NCI-H1694 treated with DMSO at 0.1 percent for 48 hours (cell line): ENCODE results near the gene PADI2.
"Not testable (repeated sequence)": the region's sequence is repeated elsewhere in the genome, so short reads cannot be mapped to it uniquely, and the experiment has no call there.

Source experiments
- DNase-seq: peaks from one replicate; lab custom pipeline; 2025; lab: John Stamatoyannopoulos, UW

The PADI2 gene

GRCh38 chr1:17081439-17081838, 37.8 kb downstream of the PADI2 start:
- DNase-seq, result no peak

DNA sequence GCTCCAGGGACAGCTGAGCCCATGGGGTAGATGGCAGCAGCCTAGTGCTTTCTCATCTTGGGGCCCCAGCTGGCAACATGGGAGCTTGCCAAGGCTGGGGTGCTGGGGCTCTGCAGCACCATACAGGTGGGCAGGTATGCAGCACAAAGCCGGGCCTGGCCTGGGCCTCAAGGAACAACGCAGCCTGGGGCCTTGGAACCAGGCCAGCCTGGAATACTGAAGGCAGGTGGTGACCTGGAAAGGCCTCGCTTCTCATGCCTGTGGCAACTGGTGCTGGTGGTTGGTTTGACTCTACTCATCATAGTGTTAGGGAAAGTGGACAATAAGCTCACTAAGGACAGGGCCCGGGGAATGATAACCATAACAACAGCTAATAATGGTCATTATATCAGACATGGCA, 38.4 kb downstream of the PADI2 start:
- DNase-seq, result no peak

DNA sequence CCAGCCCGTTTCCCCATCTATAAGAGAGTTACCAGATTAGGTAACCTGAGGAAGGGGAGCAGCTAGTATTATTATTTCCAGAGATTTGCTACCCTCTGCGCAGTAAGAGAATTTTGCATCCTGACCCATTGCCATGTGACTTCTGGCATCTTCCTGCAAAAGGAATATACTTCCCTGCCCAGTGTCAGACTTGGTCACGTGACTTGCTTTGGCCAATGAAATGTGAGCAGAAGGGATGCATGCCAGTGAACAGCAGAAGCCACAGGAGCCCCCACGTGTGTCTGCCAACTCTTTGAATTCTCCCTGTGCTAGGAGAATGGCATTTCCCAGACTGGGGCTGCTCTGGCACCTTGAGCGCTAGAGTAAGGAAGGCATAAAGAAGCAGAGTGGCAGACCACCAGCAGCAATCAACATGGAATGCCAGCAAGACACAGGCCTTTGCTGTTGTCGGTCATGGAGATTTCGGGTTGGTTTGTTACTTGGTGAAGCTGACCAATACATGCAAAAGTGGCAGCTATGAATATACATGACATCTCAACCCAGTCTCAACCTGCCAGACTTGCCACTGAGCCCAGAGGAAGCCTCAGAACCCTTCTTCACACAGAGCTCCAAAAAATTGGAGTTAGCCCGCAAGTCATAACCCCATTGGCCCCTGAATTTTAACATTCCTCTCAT, 39.0 kb downstream of the PADI2 start:
- no peak for DNase-seq

DNA sequence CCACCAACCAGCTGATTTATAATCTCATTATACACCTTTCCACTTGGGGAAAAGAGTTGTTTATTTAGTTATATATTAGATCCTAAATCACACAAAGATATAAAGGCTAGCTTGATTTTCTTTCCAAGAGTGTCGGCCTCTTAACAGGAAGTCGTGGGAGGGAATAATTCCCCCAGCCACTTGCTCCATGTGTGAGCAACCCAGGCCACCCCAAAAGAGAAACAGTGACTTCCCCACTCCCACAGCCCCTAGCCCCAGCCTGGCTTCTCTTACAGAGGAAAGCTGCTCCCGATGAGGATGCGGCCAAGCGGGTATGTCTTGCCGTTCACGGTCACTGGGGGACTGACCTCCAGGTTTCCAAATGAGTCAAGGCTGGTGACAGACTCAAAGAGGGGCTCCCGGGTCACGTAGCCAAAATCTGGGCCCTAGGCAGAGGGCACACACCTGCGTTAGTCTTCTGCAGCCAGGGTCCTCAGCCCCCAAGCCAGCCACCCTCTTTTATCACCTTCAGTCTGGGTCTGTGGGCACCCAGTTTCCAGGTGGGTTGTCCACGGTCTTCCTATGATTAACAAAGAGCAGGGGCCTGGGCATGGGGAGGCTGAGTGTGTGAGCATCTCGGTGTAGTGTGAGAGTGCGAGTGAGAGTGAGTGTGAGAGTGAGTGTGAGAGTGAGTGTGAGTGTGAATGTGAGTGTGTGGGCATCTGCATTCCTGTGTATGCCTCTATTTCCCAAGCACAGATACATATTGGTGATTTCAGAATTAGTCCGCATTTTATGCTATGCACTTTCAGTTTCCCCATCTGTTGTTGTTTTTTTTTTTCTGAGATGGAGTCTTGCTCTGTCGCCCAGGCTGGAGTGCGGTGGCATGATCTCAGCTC, 40.0 kb downstream of the PADI2 start:
- DNase-seq, result no peak

GRCh38 chr1:17075470-17076255, 43.6 kb downstream of the PADI2 start:
- no peak for DNase-seq

GRCh38 chr1:17071794-17072193, 47.5 kb downstream of the PADI2 start:
- DNase-seq, result no peak

- no peak for DNase-seq
Measured at GRCh38 chr1:17070163-17070525, 49.1 kb downstream of the PADI2 start.

DNA sequence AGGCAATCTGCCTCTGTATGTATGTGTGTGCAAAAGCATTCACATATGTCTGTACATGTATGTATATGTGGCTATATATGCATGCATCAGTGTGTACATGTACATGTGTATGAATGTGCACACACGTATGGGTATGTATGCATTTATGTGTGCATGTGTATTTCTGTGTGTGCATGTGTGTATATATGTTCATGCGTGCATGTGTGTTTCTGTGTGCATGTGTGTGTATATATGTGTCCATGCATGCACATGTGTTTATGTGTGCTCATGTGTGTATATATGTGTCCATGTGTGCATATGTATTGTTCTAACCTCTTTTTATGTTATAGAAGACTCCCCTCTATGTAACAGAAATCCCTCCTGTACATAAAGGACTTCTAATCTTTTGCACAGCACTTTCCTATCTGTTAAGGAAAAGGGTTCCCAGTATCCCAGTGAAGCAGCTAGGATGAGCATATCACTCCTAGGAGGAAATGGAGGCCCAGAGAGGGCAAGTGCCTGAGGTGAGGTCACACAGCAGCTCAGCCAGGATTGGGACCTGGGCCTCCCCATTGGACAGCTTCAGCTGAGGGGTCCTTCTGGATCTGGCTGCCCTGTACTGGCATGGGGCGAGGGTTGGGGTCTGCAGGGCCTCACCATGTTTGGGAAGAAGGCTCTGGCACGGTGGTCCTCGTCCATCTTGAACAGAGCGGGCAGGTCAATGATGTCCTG, 49.6 kb downstream of the PADI2 start:
- no peak for DNase-seq

DNA sequence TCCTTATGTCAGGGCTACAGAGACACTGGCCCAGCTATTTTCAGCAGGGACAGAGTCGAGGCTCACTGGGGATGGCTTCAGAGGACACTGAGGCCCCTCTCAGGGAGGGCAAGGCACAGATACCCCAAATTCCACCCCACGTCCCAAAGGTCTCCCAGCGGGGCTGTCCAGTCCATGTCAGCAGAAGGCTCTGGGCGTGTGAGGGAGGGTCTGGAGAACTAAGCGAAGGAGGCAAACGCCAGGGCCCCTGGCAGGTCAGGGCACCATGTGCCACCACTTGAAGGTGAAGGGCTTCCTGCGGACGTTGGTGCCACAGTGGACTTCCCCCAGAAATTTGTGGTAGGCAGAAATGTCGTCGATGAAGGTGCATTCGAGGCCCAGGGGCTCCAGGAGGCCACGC, 50.5 kb downstream of the PADI2 start:
- DNase-seq, result no peak

GRCh38 chr1:17067465-17068240, 51.6 kb downstream of the PADI2 start:
- no peak for DNase-seq

- DNase-seq, result no peak
Measured at GRCh38 chr1:17067069-17067426, 52.2 kb downstream of the PADI2 start.

GRCh38 chr1:17066361-17067068, 52.7 kb downstream of the PADI2 start:
- no peak for DNase-seq

DNA sequence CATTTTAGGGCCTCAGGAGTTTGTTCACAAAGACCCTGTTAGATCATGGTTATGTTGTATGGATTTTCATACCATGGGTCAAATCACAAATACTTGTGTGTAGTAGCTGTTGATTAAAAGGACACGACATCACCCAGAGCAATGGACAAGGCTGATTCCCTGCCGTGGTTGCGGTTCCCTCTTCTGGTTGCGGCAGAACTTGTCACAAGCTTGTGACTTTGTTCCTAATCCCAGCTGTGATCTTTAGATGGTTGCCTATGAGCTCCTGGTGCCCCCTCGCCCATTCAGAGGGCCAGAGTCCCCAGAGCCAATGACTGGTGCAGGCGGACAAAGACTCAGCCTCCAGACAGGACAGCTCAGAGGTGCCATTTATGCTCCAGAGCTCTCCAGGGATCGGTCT, 53.6 kb downstream of the PADI2 start:
- no peak for DNase-seq

DNA sequence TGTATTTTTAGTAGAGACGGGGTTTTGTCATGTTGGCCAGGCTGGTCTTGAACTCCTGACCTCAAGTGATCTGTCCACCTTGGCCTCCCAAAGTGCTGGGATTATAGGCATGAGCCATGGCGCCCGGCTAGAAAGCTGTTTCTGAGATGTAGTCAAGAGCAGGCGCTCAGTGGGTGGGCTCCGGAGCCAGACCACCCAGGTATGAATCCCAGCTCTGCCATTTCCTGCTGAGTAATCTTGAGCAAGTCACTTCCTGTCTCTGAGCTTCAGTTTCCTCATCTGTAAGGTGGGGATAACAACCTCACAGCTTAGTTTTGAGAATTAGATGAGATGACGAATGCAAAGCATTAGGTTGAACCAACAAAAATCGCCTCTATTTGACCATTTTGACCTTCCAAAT, 56.5 kb downstream of the PADI2 start:
- not testable (repeated sequence) for DNase-seq

- no peak for DNase-seq
Measured at GRCh38 chr1:17061892-17062291, 57.4 kb downstream of the PADI2 start.

DNA sequence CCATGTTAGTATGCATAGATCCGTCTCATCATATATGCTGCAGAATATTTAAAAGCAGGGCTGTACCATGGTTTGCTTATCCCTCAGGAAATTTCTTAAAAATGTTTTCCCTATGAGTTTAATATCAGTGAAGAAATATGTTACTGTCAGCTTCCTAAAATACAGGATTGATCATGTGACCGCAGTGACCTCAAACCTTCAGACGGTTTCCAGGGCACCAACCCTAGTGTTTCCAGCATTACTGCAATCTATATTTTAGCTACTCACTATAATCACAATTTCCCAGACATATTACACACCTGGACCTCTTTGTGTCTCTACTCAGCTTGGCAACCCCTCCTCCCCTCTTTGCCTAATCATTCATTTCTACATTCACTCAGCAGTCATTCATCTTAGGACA, 57.8 kb downstream of the PADI2 start:
- DNase-seq, result no peak

DNA sequence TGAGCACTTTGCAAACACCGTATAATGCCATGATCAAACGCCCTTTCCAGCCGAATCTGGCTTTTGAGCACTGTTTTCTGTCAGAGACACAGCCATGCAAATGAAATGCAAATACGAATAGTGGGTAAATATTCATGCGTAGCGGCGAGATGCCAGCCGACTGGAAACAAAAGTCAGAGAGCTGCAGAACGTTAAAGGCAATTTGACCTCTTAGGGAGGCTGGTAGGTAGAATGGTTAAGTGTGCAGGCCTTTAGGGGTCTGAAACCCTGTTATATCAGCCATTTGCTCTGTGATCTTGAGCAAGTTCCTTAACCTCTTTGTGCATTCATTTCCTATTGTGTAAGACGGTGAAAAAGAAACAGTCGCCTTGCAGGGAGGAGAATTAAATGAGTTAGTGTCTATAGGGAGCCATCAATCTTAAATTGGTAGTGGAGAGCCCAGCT, 58.9 kb downstream of the PADI2 start:
- DNase-seq, result no peak

- peak; percentile 71 for DNase-seq
Measured at GRCh38 chr1:17059391-17060305, 59.6 kb downstream of the PADI2 start.

DNA sequence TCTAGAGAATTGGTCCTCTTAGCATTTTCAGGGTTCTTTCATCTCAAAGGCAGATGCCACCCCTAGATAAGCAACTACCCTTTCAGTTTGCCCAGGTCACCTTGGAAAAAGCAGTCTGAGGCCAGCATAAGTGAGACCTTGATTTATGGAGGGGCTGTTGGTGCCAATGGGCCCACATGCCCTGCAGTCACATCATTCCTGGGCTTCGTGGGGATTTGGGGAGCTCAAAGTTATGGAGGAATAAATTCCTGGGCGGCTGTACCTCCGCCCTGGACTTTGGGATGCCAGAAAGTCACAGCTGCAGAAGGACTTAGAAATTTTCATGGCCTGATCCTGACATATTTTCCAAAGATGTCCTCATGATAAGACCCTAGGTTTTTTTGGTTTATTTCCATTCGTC, 62.7 kb downstream of the PADI2 start:
- DNase-seq, result no peak

DNA sequence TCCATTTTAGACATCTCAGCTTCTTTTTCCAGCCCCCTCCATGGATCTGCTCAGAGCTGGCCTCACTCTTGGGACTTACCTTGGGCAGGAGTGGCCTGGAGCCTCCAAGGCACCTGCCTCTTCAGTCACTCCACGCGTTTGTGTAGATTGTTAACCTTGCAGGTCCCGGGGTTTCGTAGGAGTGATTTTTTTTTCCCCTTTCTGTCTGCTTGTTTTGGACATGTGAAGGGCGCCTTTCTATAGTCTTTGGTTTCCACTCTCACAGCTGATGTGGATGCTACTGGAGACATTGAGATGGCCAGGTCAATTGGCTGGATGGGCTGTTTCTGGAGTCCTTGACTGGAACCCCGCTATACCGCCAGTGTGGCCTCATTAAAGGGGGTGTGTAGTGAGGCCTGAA, 63.5 kb downstream of the PADI2 start:
- DNase-seq, result no peak
